GM18511 (cell line): ENCODE results near the gene AQP1.

ENCODE experiments used
- ATAC-seq: cut with Tn5 transposase; IDR thresholded peaks from one replicate; pipeline ENCODE4 v1.9.1; 2021; ENCODE audit warnings: mild to moderate bottlenecking, moderate library complexity; ENCODE audit not compliant: unreplicated experiment

The AQP1 gene

GRCh38 chr7:30881448-30881847 is 30.2 kb upstream of the AQP1 start:
- ATAC-seq: no peak

DNA sequence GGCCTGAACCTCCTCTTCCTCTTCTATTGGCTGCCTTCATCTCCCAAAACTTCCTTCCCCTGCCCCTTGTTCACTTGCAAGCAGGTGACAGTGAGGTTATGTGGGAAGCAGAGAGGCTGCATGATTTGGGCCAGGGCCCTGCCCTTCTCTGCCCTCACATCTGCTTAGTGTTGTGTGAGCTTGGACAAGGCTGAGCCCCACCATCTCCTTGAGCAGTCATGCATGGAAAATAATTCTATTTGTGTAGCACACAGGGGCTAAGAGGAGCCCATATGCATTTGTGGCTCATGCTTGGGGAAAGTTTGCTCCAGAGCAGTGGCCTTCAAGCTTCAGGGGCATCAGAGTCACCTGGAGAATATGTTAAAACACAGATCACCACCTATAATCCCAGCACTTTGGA is 26.8 kb upstream of the AQP1 start:
- ATAC-seq: no peak

GRCh38 chr7:30886608-30887011 is 25.0 kb upstream of the AQP1 start:
- ATAC-seq: no peak

- no peak for ATAC-seq
These were observed 24.2 kb upstream of the AQP1 start for GRCh38 chr7:30887464-30887872.

- no peak for ATAC-seq
These were observed 22.9 kb upstream of the AQP1 start for GRCh38 chr7:30888747-30889146.

GRCh38 chr7:30890226-30890625 is 21.4 kb upstream of the AQP1 start:
- ATAC-seq: no peak

DNA sequence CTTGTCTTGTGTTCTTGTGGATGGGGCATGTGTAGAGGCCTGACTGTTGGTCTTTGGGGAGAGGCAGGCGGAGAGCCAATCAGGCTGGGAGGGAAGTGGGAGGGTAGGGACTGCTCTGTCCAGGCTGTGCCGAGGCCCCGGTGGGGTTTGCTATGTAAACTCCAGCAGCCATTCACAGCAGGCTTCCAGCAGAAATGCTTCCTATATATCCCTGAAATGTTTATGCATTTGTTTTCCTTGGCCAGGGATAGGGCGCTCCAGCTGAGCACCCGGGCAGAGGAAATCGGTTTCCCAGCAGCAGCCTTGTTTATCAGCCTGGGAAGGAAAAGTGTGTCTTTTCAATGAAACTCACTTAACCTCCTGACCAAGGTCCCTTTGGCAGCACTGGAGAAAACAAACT is 18.3 kb upstream of the AQP1 start:
- ATAC-seq: no peak

GRCh38 chr7:30894009-30894408 is 17.6 kb upstream of the AQP1 start:
- ATAC-seq: no peak

DNA sequence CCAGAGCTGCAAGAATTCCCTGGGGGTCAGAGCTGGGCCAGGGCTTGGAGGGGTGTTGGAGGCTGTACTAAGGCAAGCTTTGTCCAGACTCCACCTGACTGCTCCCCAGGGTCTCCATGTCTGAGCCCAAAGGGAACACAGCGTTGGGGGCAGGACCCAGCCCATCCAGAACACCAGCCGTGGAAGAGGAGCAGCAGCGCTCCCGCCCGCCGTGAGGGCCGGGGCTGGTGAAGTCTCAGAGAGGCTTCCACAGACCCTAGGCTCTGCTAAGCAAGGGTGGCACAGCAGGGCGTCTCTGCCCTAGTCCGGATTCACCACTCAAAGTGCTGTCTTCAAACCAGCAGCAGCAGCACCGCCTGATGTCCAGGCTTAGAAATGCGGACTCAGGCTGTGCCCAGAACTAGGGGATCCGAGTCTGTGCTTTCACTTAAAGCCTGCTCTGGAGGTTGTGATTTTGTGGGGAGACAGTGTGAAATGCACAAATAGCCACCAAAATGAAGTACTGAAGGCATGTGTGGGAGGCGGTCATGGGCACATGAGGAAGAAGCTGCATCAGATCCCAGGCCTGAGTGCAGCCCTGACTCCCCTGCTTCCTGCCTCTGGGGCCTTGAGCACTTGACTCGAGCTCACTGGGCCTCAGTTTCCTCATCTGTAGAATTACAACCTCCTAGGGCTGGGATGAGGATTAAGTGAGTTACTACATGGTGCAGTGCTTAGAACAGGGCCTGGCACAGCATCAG is 16.6 kb upstream of the AQP1 start:
- ATAC-seq: no peak

- no peak for ATAC-seq
These were observed 15.6 kb upstream of the AQP1 start for GRCh38 chr7:30896036-30896435.

DNA sequence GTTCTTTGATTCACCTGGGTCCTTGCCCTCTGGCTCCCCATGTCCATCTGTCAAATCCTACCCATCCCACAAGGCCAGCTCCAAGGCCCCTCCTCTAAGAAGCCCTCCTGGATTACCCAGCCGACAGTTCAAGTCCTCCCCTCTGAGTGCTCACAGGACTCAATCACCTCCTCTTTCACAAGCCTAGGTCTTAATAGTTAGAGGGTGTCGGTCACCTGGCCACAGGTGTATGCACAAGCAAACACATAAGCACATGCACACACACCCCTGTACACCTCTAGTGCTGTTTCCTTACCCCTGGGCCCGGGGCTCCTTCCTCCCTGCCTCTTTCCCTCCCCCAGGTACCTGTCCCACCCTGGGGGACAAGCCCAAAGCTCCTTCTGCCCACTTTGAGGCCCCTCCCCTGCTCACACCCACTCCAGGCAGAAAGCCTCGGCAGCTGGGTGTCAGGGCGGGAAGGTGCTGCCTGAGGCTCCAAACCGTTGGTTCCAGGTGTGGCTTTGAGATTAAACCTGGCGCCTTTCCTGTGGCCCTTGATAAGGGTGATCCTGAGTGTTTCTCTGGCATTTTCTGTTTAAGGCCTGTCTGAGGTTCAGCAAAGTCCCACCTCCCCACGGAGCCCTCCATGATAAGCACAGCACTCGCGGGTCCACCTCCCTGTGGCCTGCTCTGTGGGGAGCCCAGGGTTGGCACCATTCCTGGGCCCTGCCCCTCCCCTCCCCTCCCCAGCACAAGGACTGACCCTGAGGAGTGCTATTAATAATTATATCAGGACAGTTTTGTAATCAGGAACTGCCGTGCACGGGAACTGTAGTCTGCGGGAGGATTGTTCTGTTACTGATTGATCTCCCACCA is 14.6 kb upstream of the AQP1 start:
- ATAC-seq: no peak

GRCh38 chr7:30897770-30898169 is 13.9 kb upstream of the AQP1 start:
- ATAC-seq: no peak

GRCh38 chr7:30898411-30898810 is 13.2 kb upstream of the AQP1 start:
- no peak for ATAC-seq

DNA sequence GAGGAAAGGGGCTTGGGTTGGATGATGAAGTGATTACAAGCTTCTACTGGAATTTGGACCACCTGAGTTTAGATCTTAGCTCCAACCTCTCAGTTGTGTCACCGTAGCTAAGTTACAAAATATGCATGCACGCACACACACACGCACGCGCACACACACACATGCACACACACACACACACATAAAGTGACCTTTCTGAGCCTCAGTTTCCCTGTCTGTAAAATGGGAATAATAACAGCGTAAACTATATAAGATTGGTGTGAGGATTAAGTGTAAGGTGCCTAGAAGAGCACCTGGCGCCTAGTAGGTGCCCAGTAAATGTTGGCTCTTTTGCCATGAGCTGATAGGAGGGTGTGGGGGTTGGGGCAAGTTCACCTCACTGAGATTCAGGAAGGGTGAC is 12.6 kb upstream of the AQP1 start:
- no peak for ATAC-seq

- no peak for ATAC-seq
These were observed 12.0 kb upstream of the AQP1 start for GRCh38 chr7:30899630-30900029.

GRCh38 chr7:30900053-30900452 is 11.6 kb upstream of the AQP1 start:
- ATAC-seq: no peak

DNA sequence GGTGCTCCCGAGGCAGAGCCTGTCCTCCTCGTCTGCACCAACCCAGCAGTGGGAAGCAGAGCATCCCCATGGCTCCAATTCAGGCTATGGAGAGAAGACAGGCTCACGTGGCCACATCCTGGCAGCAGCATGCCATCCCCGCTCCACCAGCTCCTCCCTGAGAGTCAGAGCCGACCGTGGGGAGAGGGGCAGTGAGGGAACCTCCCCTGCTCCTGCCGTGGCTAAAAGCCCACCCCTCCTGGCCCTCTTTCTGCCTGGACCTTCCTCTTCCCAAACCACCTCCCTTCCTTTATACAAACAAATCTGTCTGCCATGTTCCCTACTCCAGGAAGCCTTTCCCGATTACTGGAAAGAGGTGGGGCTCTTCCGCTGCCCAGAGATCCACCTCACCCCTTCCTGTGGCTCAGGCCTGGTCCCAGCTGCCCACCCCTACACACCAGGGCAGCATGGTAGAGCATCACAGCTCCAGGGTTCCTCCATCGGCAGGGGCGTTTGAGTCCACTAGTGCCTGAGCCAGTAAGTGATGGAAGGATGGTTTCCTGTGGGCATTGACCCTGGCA is 10.8 kb upstream of the AQP1 start:
- ATAC-seq: no peak

DNA sequence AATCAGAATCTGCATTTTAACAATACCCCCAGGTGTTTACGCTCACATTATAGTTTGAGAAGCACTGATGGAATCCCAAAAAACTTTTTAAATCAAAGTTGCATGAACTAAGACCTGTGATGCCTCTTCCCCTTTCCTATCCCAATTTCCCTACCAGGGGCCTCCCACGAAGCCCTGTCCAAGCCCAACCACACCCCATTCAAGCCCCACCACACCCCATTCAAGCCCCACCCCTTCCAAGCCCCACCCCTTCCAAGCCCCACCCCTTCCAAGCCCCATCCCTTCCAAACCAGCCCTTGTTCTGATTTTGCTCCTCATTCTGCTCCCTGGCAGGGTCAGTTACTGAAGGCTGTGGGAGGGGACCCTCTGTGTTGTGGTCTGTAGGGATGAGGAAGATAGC is 9.8 kb upstream of the AQP1 start:
- ATAC-seq: no peak

DNA sequence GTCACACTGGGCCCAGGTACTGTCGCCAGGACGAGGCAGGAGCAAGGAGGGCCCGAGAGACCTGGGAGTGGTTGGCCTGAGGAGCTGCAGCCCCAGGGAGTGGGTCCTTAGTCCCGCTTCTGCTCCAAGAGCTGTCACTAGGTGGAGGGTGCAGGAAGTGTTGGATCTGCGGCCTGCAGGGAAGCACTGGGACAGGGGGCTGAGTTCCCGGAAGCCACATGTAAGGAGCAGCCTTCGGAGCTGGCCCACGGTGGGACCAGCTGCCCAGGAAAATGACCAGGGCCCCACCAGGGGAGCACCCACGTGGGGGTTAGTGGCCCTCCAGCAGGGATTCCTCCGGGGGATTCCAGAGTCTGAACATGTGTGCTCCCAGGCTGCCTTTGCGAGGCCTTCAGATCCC is 9.2 kb upstream of the AQP1 start:
- ATAC-seq: no peak

GRCh38 chr7:30903146-30903545 is 8.5 kb upstream of the AQP1 start:
- no peak for ATAC-seq

GRCh38 chr7:30904561-30904960 is 7.1 kb upstream of the AQP1 start:
- ATAC-seq: no peak
